Stimulated activated CD4-positive, alpha-beta T cell treated with anti-CD3 and anti-CD28 coated beads, Interleukin-4, amount 100 ng/mL, for 48 hours (primary cell): ENCODE results near the gene APMAP.
"Not testable (repeated sequence)": the region's sequence is repeated elsewhere in the genome, so short reads cannot be mapped to it uniquely, and the experiment has no call there.

Experiments used
- DNase-seq, 2 donors: peaks; one replicate each; pipeline ENCODE4 v3.0.0-alpha.2; 2020; ENCODE audit warnings: low read depth in 2 of 2

The APMAP gene

GRCh38 chr20:24930724-24931688 lies 61.5 kb downstream of the APMAP start:
- not testable (repeated sequence) for DNase-seq

GRCh38 chr20:24929867-24930723 lies 62.5 kb downstream of the APMAP start:
- not testable (repeated sequence) for DNase-seq

- not testable (repeated sequence) for DNase-seq
These were observed 63.3 kb downstream of the APMAP start for GRCh38 chr20:24929259-24929658.

GRCh38 chr20:24920706-24921105 lies 71.8 kb downstream of the APMAP start:
- not testable (repeated sequence) for DNase-seq

DNA sequence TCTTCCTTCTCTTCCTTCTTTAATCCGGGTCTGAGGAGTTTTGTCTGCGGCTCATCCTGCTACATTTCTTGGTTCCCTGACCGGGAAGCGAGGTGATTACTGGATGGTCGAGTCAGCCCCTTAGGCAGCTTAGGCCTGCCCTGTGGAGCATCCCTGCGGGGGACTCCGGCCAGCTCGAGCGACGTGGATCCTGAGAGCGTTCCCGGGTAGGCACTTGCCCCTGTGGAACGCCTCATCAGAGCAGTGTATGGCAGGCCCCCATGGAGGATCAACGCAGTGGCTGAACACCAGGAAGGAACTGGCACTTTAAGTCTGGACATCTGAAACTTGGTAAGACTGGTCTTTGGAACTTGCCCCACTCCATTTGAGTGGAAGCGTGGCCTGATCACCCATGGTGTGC lies 72.9 kb downstream of the APMAP start:
- not testable (repeated sequence) for DNase-seq

DNA sequence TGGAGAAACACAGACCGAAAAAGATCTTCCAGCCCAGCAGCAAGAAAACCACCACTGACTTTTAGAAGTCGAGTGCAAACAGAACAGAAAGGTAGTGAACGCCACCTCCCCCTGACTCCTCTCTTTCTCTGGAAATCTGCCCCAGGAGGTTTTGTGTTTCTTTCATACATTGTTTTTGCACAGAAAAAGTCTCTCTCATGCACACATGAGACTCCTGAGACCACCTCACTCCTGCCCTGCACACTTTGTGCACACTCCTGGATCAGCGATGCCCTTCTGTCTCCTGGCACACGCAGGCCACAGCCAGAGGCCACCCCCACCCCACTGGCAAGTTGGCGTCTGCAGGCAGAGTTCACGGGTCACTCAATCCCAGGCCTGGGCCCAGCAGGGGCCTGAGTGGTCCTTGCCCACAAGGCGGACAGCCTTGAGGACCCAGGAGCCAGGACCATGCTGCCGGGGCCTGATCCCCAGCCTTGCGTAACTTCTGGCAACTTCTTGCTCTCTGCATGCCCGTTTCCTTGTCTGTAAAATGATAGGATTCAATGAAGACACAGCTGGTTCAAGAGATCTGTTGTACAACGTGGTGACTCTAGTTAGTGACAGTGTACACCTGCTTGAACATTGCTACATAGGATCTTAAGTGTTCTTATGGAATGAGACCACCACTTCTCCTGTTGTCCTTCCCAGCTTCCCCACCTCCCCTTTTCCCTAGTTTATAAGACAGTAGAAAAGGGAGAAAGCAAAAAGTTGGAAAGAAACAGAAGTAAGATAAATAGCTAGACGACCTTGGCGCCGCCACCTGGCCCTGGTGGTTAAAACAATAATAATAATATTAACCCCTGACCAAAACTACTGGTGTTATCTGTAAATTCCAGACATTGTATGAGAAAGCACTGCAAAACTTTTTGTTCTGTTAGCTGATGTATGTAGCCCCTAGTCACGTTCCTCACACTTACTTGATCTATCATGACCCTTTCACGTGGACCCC lies 73.7 kb downstream of the APMAP start:
- no peak for DNase-seq

GRCh38 chr20:24917797-24918578 lies 74.6 kb downstream of the APMAP start:
- DNase-seq = peak; percentile 43 to 54

GRCh38 chr20:24917056-24917455 lies 75.5 kb downstream of the APMAP start:
- DNase-seq = no peak

GRCh38 chr20:24916412-24916811 lies 76.1 kb downstream of the APMAP start:
- DNase-seq = no peak

GRCh38 chr20:24915892-24916291 lies 76.7 kb downstream of the APMAP start:
- DNase-seq = no peak

DNA sequence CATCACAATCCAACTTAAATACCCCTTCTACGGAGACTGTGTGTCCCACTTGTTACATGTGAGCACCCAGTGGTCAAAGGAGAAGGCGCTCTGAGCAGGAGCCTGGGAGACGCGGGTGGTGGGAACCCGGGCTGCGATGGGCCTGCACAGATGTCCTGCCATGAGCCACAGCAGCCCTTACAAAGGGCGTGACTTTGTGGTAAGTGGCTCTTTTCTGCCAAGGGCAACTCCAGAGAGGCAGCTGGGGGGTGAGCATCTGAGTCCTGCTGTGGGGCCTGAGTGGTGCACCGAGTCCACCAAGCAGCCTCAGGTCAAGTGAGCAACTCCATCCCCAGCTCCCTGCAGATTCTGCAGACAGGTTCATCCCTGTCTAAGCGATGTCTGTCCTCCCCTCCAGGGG lies 77.1 kb downstream of the APMAP start:
- DNase-seq = no peak

- DNase-seq = no peak
These were observed 77.9 kb downstream of the APMAP start for GRCh38 chr20:24914388-24915241.

GRCh38 chr20:24913076-24913628 lies 79.4 kb downstream of the APMAP start:
- no peak for DNase-seq
